ENCODE measurements around the gene ARID3C.
A peak's percentile ranks its signal among the peaks of the same experiment; 100 is the strongest.
"Not testable (repeated sequence)": the region's sequence is repeated elsewhere in the genome, so short reads cannot be mapped to it uniquely, and the experiment has no call there.

ARID3C gene

DNA sequence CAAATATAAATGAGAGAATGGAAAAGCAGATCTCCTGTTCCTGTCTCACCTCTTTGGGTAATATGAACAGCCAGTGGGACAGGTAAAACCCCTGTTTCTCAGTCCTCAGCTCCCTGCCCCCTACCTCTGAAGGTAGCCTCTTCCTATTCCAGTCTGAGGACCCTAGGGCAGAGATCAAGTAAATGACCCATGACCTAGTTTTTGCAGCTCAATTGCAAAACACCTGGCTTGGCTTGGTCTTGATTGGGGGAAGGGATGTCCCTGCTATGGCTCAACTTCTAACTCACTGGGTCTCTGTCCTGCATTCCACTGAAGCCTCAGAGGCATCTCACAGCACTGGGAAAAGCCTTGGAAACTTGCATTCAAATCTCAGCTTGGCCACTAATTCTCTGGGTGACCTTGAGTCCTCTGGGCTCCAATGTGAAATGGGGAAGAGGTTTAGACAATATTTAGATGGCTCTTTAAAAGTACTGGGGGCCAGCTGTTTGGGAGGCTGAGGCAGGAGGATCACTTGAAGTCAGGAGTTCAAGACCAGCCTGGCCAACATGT, 16.0 kb upstream of the ARID3C start:
- Histone ChIP-seq H3K9ac (ENCODE audit: low read depth, low read length) (no peak overlapping the region), H3K36me3 (ENCODE audit: insufficient read depth, low read length) (no peaks in the 10 kb centered on the region), H3K9me3 (ENCODE audit: control insufficient read depth, insufficient read depth, low read length) (no peaks in the 10 kb centered on the region), H3K4me1 (ENCODE audit: insufficient read depth, low read length) (peaks cover 19% of the 10 kb centered on the region)

DNA sequence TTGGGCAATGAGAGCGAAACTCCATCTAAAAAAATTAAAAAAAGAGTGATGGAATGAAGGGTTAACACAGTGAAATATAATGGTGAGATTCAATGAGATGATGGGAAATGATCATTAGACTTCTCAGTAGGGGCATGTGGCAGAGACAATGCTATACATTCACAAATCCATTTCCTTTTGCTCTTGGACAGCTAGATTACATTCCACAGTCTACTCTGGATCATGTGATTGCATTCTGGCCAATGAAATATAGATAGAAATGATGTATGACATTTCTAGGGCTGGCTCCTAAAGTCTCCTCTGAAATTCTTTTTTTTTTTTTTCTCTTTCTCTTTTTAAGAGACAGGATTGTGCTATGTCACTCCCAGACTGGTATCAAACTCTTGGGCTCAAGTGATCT, 13.8 kb upstream of the ARID3C start:
- Histone ChIP-seq H3K9ac (ENCODE audit: low read depth, low read length) (no peak overlapping the region), H3K4me1 (ENCODE audit: insufficient read depth, low read length) (peaks cover 24% of the 10 kb centered on the region), H3K9me3 (ENCODE audit: control insufficient read depth, insufficient read depth, low read length) (no peaks in the 10 kb centered on the region), H3K36me3 (ENCODE audit: insufficient read depth, low read length) (no peaks in the 10 kb centered on the region)

DNA sequence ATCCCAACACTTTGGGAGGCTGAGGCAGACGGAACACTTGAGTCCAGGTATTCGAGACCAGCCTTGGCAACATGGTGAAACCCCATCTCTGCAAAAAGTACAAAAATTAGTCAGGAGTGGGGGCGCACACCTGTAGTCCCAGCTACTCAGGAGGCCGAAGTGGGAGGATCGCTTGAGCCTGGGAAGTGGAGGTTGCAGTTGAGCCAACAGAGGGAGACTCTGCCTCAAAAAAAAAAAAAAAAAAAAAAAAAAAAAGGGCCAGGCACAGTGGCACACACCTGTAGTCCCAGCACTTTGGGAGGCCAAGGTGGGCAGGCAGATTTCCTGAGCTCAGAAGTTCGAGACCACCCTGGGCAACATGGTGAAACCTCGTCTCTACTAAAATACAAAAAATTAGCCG, 10.5 kb upstream of the ARID3C start:
- H3K36me3 ChIP-seq (ENCODE audit: insufficient read depth, low read length); H3K4me1 ChIP-seq (ENCODE audit: insufficient read depth, low read length); H3K9ac ChIP-seq (ENCODE audit: low read depth, low read length); H3K9me3 ChIP-seq (ENCODE audit: control insufficient read depth, insufficient read depth, low read length): not testable (repeated sequence)

DNA sequence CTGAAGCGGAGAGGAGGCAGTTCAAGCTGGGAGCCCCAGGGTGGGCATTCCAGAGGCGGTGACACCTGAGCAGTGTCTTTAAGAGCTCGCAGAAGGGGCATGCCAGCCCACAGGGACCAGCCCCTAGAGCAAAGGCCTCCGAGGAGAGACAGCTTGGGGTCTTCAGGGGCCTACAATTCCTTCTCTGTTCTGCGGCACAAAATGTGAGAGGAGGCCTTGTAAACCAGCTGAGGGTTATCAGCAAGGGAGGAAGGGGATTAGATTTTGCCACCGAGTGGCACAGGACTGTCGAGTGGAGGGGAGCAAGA, 9.2 kb upstream of the ARID3C start:
- H3K9ac ChIP-seq (ENCODE audit: low read depth, low read length), result peak overlapping the region; percentile 70
- H3K4me1 ChIP-seq (ENCODE audit: insufficient read depth, low read length), result peaks cover 14% of the 10 kb centered on the region

DNA sequence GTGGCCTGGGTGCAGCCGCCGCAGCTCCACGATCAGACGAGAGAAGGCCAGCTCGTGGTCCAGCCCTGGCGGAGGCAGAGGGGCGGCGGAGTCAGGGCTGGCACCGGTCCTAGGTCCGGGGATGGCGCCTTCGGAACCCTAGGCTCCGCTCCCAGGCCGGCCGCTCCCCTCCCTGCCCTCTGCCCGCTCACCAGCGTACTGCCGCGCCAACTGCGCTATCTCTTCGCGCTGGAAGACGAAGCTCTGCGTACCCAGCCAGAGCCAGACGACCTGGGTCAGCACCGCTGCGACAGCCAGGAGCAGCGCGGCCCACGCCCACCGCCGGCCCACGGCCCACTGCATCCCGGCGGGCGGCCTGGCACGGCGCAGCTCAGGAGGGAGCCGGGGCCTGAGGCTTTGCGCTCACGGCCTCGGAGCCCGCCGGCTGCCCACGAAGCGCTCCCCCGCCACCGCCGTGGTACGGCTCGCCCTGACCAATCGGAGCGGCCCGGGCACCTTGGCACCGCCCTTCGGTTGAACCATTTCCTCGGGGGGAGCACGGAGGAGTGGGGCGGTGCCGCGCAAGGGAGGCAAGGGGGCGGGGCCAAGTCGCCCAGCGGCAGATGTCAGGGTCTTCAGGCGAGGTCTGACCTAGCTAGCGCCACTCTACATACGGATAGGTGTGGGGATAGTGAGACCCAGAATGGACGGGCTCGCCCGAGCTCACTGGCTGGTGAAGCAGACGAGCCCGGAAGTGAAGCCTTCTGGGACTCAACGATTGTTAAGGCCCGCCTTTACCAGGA, 8.7 kb upstream of the ARID3C start, which contains the start of gene SIGMAR1:
Gene SIGMAR1 (minus strand): TSS at position 432 of the 782 bp plus-strand sequence. CDS start 90 bp downstream, at position 342.
- Histone ChIP-seq H3K9ac (ENCODE audit: low read depth, low read length) (peak within 1 kb of the TSS; percentile 70), H3K36me3 (ENCODE audit: insufficient read depth, low read length) (no peaks in the 10 kb centered on the region), H3K4me1 (ENCODE audit: insufficient read depth, low read length) (peaks cover 15% of the 10 kb centered on the region), H3K9me3 (ENCODE audit: control insufficient read depth, insufficient read depth, low read length) (no peaks in the 10 kb centered on the region)

More for the DNA sequence above, 9.2 kb upstream of the ARID3C start:
- no peaks in the 10 kb centered on the region for H3K36me3 ChIP-seq (ENCODE audit: insufficient read depth, low read length)
- H3K9me3 ChIP-seq (ENCODE audit: control insufficient read depth, insufficient read depth, low read length), result no peaks in the 10 kb centered on the region

DNA sequence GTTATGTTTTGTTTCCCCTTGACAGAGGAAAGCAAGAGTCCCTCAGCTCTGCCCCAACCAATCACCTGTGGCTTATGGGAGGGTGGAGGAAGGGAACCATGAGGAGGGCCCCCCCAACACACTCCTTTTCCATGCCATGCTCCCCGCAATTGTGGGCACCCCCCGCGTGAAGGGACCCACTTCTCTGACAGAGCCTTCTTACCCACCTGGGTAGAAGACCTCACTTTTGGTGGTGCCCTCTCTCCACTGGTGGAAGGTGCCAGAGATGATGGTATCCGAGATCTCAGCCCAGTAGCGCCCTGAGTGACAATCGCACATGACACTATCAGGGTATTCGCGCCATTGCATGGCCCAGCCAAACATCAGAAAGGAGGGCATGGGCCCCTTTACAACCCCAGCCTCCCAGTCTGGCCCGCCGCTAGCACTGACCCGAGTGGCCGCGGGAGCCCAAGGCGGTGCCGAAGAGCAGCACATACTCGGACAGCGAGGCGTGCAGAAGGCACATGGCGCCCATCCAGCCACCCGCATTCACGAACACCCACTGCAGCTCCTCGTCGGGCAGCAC, 8.0 kb upstream of the ARID3C start:
- peak overlapping the region; percentile 70 for H3K9ac ChIP-seq (ENCODE audit: low read depth, low read length)
- H3K36me3 ChIP-seq (ENCODE audit: insufficient read depth, low read length), result no peaks in the 10 kb centered on the region
- no peaks in the 10 kb centered on the region for H3K9me3 ChIP-seq (ENCODE audit: control insufficient read depth, insufficient read depth, low read length)
- peaks cover 15% of the 10 kb centered on the region for H3K4me1 ChIP-seq (ENCODE audit: insufficient read depth, low read length)

DNA sequence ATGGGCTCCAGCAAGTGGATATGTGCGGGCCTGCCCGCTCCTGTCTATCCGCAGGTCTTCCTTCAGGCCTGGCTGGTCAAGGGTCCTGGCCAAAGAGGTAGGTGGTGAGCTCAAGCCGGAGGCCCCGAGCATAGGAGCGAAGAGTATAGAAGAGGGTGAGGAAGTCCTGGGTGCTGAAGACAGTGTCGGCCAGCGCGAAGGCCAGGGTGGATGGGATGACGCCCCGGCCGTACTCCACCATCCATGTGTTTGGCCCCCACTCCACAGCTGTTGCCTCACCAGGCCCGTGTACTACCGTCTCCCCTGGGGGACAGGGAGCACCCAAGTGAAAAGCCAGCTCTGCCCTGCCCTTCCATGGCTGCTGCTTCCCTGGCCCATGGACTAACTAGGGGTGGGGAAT, 6.7 kb upstream of the ARID3C start:
- Histone ChIP-seq H3K4me1 (ENCODE audit: insufficient read depth, low read length) (peaks cover 15% of the 10 kb centered on the region), H3K9ac (ENCODE audit: low read depth, low read length) (no peak overlapping the region), H3K9me3 (ENCODE audit: control insufficient read depth, insufficient read depth, low read length) (no peaks in the 10 kb centered on the region), H3K36me3 (ENCODE audit: insufficient read depth, low read length) (no peaks in the 10 kb centered on the region)

DNA sequence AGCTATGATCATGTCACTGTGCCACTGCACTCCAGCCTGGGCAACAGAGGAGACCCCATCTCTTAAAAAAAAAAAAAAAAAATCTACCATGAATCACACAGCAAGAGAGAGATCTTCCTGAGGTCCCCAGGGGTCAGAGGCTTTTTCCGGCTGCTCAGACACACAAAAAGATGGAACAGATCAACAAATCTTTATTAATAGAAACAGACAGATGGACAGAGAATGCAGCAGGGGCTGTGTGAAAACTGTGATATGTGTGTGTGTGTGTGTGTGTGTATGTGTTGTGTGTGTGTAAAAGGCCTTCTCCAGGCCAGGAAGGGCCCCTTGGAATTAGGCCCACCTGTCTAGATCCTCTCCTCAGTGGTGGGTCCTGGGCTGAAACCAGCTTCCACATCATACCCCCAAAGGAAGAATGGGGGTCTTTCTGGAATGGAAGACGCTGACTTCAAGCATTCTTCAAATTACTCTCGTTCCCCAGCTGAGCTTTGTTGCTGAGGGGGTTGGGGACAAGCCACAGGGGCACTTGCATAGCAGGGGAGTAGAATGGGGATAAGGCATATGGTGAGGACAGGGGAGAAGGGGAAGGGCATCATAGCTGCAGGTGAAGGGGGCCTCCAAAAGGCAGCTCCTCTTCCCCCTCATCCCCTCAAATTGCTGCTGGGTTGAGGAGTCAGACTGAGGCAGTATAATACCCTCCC, 5.8 kb upstream of the ARID3C start:
- H3K4me1 ChIP-seq (ENCODE audit: insufficient read depth, low read length), result peaks cover 15% of the 10 kb centered on the region
- no peaks in the 10 kb centered on the region for H3K36me3 ChIP-seq (ENCODE audit: insufficient read depth, low read length)
- H3K9me3 ChIP-seq (ENCODE audit: control insufficient read depth, insufficient read depth, low read length), result no peaks in the 10 kb centered on the region
- H3K9ac ChIP-seq (ENCODE audit: low read depth, low read length), result no peak overlapping the region

DNA sequence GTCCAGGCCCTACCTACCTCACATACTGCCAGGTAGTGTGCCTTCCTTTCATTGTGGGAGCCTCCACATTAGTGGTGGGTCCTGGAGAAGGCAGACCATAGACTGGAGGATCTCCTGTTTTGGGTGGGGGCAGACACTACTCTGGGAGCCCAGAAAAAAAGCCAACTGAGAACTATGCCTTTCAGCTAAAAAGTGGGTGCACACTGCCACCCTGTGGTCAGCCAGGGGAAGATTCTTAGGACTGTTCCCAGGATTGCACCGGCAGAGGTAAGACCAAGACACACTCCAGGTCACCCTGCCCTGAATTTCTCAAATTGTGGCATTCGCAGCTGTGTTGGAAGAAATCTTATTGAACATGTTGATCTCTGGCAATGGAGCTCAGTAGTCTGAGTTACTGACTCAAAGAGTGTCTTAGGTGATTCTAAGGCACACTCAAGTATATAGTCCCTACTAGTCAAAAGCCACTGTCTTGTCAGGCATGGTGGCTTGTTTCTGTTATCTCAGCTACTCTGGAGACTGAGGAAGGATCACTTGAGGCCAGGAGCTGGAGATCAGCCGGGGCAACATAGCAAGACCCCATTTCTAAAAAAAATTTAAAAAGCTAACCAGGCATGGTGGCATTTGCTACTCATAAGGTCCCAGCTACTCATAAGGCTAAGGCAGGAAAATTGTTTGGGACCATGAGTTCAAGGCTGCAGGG, 5.1 kb upstream of the ARID3C start:
- Histone ChIP-seq H3K36me3 (ENCODE audit: insufficient read depth, low read length) (no peaks in the 10 kb centered on the region), H3K9me3 (ENCODE audit: control insufficient read depth, insufficient read depth, low read length) (no peaks in the 10 kb centered on the region), H3K9ac (ENCODE audit: low read depth, low read length) (no peak overlapping the region), H3K4me1 (ENCODE audit: insufficient read depth, low read length) (peaks cover 15% of the 10 kb centered on the region)

DNA sequence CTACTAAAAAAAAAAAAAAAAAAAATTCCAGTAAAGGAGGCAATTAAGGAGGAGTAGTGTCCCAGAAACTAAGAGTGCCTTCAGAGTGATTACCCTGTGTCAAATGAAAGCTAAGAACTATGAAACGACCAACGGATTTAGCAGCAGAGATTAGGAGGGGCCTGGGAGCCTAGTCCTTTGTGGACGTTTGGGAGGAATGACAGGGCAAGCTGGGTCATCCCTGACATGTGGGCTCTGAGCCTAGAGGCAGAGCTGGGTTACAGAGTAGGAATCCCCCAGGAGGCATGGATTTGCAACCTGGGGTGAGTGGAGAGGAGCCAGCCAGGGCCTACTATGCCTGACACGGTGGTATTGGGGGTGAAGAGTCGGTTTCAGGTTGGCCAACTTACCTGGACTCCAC, 4.3 kb upstream of the ARID3C start:
- Histone ChIP-seq H3K36me3 (ENCODE audit: insufficient read depth, low read length) (no peaks in the 10 kb centered on the region), H3K9ac (ENCODE audit: low read depth, low read length) (no peak overlapping the region), H3K9me3 (ENCODE audit: control insufficient read depth, insufficient read depth, low read length) (no peaks in the 10 kb centered on the region), H3K4me1 (ENCODE audit: insufficient read depth, low read length) (peaks cover 11% of the 10 kb centered on the region)

DNA sequence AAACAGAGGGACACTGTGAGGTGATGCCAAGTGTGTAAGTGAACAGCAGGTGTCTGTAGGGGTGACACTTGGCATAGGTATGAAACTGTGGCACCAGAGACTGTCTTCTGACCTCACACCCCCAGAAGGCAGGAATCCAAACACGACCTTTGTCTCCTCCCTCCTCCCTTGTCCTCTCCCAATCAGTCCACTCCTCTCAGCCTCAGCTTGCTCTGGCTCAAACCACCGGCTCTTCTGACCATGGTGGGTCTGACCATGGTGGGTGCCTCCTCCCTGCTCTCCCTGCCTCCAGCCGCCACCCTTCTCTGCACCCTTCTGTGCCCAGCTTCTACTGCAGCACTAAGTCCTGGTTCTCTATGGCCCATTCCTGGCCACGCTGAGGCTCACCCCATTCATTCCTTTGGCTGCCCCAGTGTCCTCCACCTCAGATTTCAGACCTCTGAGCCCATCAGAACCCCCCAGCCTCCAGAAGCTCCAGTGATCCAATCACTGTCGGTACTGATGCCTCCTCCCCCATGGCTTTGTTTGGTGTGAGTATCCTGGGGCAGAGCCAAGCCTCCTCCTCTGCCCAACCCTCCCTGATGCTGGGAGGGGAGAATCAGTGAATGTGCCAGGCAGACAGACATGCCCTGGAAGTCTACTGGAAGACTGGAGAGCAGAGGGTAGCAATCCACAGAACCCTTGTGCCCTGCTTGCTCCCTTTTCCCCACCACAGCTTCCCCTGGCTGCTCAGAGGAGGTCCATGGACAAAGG, 1.7 kb upstream of the ARID3C start:
- Histone ChIP-seq H3K9me3 (ENCODE audit: control insufficient read depth, insufficient read depth, low read length) (no peaks in the 10 kb centered on the region), H3K36me3 (ENCODE audit: insufficient read depth, low read length) (no peaks in the 10 kb centered on the region), H3K9ac (ENCODE audit: low read depth, low read length) (no peak overlapping the region), H3K4me1 (ENCODE audit: insufficient read depth, low read length) (peaks cover 12% of the 10 kb centered on the region)

DNA sequence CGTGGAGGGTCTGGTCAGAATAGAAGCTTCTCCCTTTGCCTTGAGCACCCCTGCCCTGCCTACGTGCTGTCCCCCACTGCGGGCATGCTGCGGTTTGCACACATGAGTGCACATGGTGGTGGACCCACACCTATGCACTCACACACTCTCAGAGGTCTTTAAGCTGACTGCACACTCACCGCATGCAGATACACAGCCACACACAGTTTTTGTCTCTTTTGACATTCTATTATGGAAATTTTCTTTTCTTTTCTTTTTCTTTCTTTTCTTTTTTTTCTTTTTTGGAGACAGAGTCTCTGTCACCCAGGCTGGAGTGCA, 584 bp upstream of the ARID3C start:
- Histone ChIP-seq H3K9ac (ENCODE audit: low read depth, low read length) (peak overlapping the region; percentile 39; the same call in 1 of the 2 replicates), H3K4me1 (ENCODE audit: insufficient read depth, low read length) (peaks cover 12% of the 10 kb centered on the region), H3K36me3 (ENCODE audit: insufficient read depth, low read length) (no peaks in the 10 kb centered on the region), H3K9me3 (ENCODE audit: control insufficient read depth, insufficient read depth, low read length) (no peaks in the 10 kb centered on the region)

DNA sequence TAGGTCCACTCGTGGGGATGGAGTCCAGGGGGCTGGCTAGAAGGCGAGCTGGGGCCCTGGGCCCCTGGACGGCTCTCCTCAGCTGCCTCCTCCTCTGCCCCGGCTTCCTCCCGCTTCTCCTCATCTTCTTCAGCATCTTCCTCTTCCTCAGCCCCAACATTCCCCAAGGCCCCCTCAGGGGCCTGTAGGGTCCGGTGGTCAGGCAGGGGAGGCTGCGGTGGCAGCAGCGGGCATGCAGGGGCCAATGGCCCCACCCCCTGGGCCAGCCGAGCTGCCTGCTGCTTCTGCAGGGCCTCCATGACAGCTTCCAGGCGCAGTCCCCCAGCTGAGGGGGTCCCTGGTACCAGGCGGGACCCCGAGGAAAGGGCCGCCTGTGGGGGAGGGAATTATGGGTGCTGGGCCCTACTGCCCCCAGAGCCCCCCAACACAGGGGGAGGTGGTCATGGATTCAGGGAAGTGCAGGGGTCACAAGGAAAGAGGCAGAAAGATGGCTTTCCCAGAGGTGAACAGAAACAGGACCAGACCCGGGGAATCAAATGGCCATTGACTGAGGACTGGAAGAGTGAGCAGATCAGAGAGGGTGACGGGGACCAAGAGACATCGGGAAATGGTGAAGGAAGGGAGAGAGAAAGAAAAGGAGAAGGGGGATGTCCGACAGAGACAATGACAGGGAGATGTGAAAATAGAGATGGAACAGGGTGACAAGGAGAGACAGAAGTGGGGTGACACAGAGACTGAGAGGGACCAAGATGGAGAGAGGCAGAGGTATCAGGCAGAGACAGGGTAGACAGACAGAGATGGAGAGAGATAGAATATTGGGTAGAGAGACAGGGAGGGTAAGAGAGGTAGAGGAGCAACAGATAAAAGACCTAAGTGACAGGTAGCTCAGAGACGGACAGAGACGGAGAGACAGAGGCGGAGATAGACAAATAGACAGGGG, 880 bp downstream of the ARID3C start:
- Histone ChIP-seq H3K9me3 (ENCODE audit: control insufficient read depth, insufficient read depth, low read length) (no peaks in the 10 kb centered on the region), H3K4me1 (ENCODE audit: insufficient read depth, low read length) (peaks cover 4% of the 10 kb centered on the region), H3K36me3 (ENCODE audit: insufficient read depth, low read length) (no peaks in the 10 kb centered on the region), H3K9ac (ENCODE audit: low read depth, low read length) (peak overlapping the region; percentile 39; the same call in 1 of the 2 replicates)

Measured in ES-I3 (cell line).